HUES48 (cell line): Measurements from ENCODE around the gene TAF11.
"Not testable (repeated sequence)": the region's sequence is repeated elsewhere in the genome, so short reads cannot be mapped to it uniquely, and the experiment has no call there.

Experiments
- H3K27ac ChIP-seq: one replicate; pipeline ENCODE4 v1.7.0; 2013; ENCODE audit warnings: low read depth, low read length, inconsistent platforms
- H3K27me3 ChIP-seq: 2 replicates; pipeline ENCODE4 v1.6.1; 2013; ENCODE audit warnings: mild to moderate bottlenecking, low read length; ENCODE audit not compliant: control insufficient read depth, insufficient read depth
- H3K36me3 ChIP-seq: 2 replicates; pipeline ENCODE4 v1.6.1; 2013; ENCODE audit warnings: low read length; ENCODE audit not compliant: control insufficient read depth, insufficient read depth
- H3K4me1 ChIP-seq: 2 replicates; pipeline ENCODE4 v1.6.1; 2013; ENCODE audit warnings: mild to moderate bottlenecking, low read length; ENCODE audit not compliant: control insufficient read depth, insufficient read depth
- H3K4me3 ChIP-seq: 2 replicates; pipeline ENCODE4 v1.5.1; 2013; ENCODE audit warnings: mild to moderate bottlenecking, low read depth, low read length
- H3K9ac ChIP-seq: 2 replicates; pipeline ENCODE4 v1.6.1; 2013; ENCODE audit warnings: mild to moderate bottlenecking, low read depth, low read length, moderate library complexity
- H3K9me3 ChIP-seq: 2 replicates; pipeline ENCODE4 v1.6.1; 2013; ENCODE audit warnings: low read length; ENCODE audit not compliant: control insufficient read depth, insufficient read depth

The TAF11 gene

DNA sequence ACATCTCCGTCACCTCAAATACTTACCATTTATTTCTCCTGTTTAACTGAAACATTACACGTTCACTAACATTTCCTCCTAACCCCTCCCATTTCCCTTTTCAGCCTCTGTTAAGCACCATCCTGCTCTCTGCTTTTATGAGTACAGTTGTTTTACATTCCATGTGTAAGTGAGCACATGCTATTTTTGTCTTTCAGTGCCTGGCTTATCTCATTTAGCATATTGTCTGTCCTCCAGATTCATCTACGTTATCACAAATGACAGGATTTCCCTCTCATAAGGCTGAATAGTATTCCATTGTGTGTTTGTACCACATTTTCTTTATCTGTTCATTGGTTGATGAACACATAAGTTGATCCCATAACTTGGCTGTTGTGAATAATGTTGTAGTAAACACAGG lies 22.7 kb downstream of the TAF11 start:
- H3K9ac ChIP-seq, result no peak overlapping the region
- H3K36me3 ChIP-seq, result peaks cover 60% of the 10 kb centered on the region
- no peaks in the 10 kb centered on the region for H3K9me3 ChIP-seq
- no peak overlapping the region for H3K27ac ChIP-seq
- no peaks in the 10 kb centered on the region for H3K4me1 ChIP-seq
- H3K4me3 ChIP-seq, result no peak overlapping the region
- no peaks in the 10 kb centered on the region for H3K27me3 ChIP-seq

DNA sequence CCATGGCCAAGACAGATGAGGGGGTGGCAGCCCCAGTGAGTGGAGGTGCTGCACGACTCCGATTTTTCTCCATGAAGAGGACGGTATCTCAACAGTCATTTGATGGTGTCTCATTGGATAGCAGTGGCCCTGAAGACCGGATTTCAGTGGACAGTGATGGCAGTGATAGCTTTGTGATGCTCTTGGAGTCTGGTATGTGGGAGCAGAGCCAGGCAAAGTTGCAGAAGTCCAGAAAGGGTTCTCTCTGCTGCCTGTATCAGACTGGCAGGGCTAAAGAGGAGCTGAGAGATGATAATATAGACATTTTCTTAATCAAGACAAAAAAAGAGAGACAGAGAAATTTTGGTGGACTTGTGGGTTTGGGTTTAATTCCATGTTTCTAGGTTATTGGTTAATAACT lies 23.8 kb downstream of the TAF11 start:
- no peaks in the 10 kb centered on the region for H3K4me1 ChIP-seq

DNA sequence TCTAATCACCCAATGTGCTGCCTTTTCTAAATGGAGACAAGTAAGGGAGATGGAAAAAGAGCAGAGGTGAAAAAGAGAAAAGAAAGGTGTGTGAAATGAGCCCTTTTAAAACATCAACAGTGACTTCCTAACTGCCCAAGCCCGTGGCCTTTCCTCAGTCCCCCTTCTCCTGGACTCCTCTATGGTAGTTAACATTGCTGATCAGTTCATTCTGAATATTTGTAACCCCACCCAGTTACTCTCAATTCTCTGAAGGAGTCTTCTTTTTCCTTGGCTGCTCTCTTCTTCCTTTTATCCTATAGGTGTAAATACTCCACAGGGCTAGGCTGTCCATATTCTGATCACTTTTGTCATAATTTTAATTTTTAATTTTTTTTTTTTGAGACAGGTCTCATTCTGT lies 27.1 kb downstream of the TAF11 start:
- Histone ChIP-seq H3K36me3 (peaks cover 77% of the 10 kb centered on the region), H3K4me3 (no peak overlapping the region), H3K9me3 (no peaks in the 10 kb centered on the region), H3K27ac (no peak overlapping the region), H3K9ac (no peak overlapping the region), H3K27me3 (no peaks in the 10 kb centered on the region), H3K4me1 (no peaks in the 10 kb centered on the region)

More for the DNA sequence above, 23.8 kb downstream of the TAF11 start:
- no peak overlapping the region for H3K27ac ChIP-seq
- peaks cover 64% of the 10 kb centered on the region for H3K36me3 ChIP-seq
- no peaks in the 10 kb centered on the region for H3K27me3 ChIP-seq
- no peak overlapping the region for H3K9ac ChIP-seq
- H3K9me3 ChIP-seq, result no peaks in the 10 kb centered on the region
- H3K4me3 ChIP-seq, result no peak overlapping the region

DNA sequence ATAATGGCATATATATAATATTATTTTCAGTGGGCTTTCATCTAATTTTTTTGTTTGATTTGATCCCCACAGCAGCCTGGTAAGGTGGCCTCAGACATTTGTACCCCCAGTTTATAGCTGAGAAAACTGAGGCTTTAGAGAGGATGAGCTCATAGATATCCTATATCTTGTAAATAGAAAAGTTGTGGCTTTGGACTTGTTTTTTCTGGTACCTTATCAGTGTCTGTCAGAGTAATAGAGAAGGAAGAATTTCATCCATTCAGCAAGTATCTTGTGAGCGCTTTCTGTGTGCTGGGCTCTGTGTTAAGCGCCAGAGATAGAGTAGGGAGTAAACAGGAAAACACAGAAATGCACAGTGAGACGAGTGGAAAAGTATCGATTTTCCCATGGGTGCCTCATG lies 27.9 kb downstream of the TAF11 start:
- Histone ChIP-seq H3K9me3 (no peaks in the 10 kb centered on the region), H3K9ac (no peak overlapping the region), H3K27ac (no peak overlapping the region), H3K36me3 (peaks cover 77% of the 10 kb centered on the region), H3K4me1 (no peaks in the 10 kb centered on the region), H3K27me3 (no peaks in the 10 kb centered on the region), H3K4me3 (no peak overlapping the region)

DNA sequence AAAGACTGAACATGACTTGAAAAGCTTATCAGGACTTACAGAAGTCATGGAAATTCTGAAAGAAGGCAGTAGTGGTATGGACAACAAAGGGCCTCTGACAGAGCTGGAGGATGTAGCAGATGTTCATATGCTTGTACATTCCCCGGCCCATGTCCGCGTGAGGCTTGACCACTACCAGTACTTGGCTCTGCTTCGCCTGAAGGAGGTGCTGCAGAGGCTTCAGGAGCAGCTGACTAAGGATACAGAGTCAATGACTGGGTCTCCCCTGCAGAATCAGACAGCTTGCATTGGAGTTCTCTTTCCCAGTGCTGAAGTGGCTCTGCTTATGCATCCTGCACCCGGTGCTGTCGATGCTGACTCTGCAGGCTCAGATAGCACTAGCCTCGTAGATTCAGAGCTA lies 29.2 kb downstream of the TAF11 start:
- no peak overlapping the region for H3K4me3 ChIP-seq
- H3K36me3 ChIP-seq, result peaks cover 68% of the 10 kb centered on the region
- no peak overlapping the region for H3K9ac ChIP-seq
- no peaks in the 10 kb centered on the region for H3K9me3 ChIP-seq
- no peaks in the 10 kb centered on the region for H3K4me1 ChIP-seq
- H3K27me3 ChIP-seq, result no peaks in the 10 kb centered on the region
- H3K27ac ChIP-seq, result no peak overlapping the region

DNA sequence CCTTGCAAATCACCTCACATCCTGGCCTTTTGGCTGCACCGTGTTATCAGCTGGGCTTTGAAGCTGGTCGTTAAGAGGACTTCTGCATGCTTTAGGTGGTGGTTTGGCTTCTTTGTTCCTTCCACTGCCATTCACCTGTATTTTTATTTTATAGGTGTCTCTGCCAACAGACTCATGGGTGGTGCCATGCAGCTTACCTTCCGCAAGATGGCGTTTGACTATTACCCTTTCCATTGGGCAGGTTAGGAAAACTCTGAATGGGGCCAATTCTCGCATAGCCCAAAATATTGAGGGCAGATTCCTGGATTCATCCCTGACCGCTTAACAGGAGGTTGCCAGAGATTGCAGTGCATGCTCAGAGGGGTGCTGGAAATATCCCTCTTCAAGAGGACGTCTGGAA lies 32.4 kb downstream of the TAF11 start:
- H3K9ac ChIP-seq, result no peak overlapping the region
- H3K27ac ChIP-seq, result no peak overlapping the region
- no peak overlapping the region for H3K4me3 ChIP-seq
- H3K9me3 ChIP-seq, result no peaks in the 10 kb centered on the region
- H3K4me1 ChIP-seq, result no peaks in the 10 kb centered on the region
- peaks cover 64% of the 10 kb centered on the region for H3K36me3 ChIP-seq
- no peaks in the 10 kb centered on the region for H3K27me3 ChIP-seq

DNA sequence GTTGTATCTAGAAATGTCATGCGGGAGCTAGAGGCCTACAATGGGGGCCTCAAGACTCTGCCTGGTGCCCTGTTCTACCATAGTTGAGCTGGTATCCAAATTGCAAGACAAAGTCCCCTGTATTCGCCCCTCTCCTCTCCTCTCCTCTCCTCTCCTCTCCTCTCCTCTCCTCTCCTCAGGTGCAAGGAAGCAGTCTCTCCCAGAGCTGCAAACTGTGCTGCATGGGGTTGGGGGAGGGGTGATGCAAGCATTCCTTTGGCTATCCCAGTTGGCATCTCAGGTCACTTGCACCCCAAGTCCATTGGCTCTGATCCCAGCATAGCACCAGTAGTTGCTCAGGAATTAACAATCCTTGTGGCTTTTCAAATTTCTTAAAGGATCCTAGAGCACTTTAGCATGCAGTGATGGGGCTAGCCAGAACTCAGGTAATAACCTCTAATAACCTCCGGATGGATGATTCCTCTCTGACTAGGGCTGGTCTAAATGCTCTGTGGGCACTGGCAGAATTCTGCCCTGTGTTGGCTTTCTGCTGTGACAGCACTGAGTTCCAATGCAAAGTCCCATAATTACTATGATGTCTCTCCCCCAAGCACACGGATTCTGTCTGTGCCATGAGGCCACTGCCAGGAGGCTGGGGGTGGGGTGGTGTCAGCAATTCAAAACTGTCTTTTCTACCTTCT lies 35.3 kb downstream of the TAF11 start:
- H3K4me1 ChIP-seq, result no peaks in the 10 kb centered on the region
- no peak overlapping the region for H3K9ac ChIP-seq
- H3K4me3 ChIP-seq, result no peak overlapping the region
- H3K36me3 ChIP-seq, result peaks cover 36% of the 10 kb centered on the region
- H3K27me3 ChIP-seq, result no peaks in the 10 kb centered on the region
- no peaks in the 10 kb centered on the region for H3K9me3 ChIP-seq
- no peak overlapping the region for H3K27ac ChIP-seq

GRCh38 chr6:34851361-34851760 lies 36.5 kb downstream of the TAF11 start:
- Histone ChIP-seq H3K9ac (no peak overlapping the region), H3K27ac (no peak overlapping the region), H3K4me1 (no peaks in the 10 kb centered on the region), H3K4me3 (no peak overlapping the region), H3K9me3 (no peaks in the 10 kb centered on the region), H3K36me3 (peaks cover 27% of the 10 kb centered on the region), H3K27me3 (no peaks in the 10 kb centered on the region)

DNA sequence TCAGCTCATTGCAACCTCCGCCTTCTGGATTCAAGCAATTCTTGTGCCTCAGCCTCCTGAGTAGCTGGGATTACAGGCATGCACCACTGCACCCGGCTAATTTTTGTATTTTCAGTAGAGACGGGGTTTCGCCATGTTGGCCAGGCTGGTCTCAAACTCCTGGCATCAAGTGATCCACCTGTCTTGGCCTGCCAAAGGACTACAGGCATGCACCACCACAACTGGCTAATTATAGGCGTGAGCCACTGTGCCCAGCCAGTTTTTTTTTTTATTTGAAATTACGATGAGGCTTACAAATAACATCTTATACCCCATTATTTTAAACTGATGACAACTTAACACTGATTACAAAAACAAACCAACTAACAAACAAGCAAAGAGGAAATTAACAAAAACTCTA lies 38.8 kb downstream of the TAF11 start:
- not testable (repeated sequence) for H3K27me3 ChIP-seq, H3K4me1 ChIP-seq, H3K9ac ChIP-seq

DNA sequence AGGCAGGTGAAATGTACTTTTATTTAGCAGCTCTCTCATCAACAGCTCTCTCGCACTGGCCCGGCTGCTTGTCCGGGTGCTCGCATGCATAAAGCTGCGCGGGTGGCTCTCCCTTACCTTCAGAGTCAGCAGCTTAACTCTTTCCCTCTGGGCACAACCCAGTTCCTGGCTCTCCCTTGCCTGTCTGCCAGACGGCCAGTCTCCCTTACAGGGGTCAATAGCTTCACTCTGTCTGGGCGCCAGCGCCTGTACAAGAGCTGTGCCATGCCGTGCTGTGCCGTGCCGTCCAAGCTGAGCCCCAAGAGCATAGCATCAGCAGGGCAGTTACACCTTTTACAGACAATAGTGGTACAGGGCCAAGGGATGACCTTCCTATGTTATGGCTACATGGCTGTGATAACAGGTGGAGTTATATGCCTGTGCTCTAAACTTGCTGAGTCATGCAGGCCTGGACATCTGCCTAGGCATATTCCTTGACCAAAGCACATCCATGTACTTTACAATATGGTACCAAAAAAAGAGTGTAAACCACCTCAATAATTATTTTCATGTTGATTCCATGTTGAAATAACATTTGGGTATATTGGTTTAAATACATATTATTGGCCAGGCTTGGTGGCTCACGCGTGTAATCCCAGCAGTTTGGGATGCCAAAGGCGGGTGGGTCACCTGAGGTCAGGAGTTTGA lies 48.0 kb downstream of the TAF11 start:
- Histone ChIP-seq H3K9ac (no peak overlapping the region), H3K36me3 (peaks cover 54% of the 10 kb centered on the region), H3K27ac (no peak overlapping the region)

More for the DNA sequence above, 38.8 kb downstream of the TAF11 start:
- not testable (repeated sequence) for H3K9me3 ChIP-seq, H3K27ac ChIP-seq, H3K4me3 ChIP-seq
- H3K36me3 ChIP-seq, result peaks cover 18% of the 10 kb centered on the region

DNA sequence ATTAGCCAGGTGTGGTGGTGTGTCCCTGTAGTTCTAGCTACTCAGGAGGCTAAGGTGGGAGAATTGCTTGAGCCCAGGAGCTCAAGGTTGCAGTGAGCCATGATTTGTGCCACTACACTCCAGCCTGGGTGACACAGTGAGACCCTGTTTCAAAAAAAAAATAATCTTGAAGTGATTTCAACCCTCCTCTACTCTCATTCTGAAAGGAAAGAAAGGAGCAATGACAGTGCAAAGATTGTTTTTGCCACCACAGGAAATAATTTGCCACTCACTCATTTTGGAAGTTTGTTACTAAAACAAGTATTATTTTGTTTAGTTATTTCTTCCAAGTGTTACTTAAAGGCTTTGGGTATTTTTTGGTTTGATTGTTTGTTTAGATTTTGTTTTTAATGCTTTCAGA lies 50.3 kb downstream of the TAF11 start:
- H3K27me3 ChIP-seq, result no peaks in the 10 kb centered on the region
- H3K36me3 ChIP-seq, result peaks cover 60% of the 10 kb centered on the region
- no peaks in the 10 kb centered on the region for H3K9me3 ChIP-seq
- H3K4me3 ChIP-seq, result no peak overlapping the region
- H3K27ac ChIP-seq, result no peak overlapping the region
- H3K9ac ChIP-seq, result no peak overlapping the region
- no peaks in the 10 kb centered on the region for H3K4me1 ChIP-seq

More for the DNA sequence above, 48.0 kb downstream of the TAF11 start:
- H3K4me3 ChIP-seq, result no peak overlapping the region
- H3K4me1 ChIP-seq, result no peaks in the 10 kb centered on the region
- no peaks in the 10 kb centered on the region for H3K9me3 ChIP-seq
- H3K27me3 ChIP-seq, result no peaks in the 10 kb centered on the region
